Measurements from ENCODE around the gene RABGAP1L. TPM values are rescaled to one million over a fixed set of nuclear protein-coding genes. Genes with fewer than 3 reads are reported as not detected.

Gene RABGAP1L
- total RNA-seq, 6 experiments from 2014 or later = 11.7 to 23.1 (median 18.5) TPM

DNA sequence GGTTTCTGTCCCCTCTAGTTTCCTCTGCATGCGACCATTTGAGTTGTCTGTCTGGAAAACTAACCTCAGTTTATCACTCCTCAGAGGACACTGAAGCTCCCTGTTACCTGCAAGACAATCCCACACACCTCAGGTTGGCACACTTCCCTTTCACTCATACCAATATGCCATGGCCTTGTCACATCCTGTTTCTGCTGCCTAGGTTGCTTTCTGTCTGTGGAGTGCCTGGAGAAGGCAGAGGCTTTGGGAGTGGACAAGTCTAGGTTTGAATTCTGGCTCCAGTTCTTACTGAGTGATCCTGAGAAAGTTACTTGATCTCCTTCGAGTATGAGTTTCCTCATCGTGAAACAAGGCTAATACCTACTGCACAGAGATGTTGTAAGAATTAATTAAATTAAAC lies 668.9 kb downstream of the RABGAP1L start:
- WGBS (ENCODE audit: insufficient coverage, low coverage, low lambda C conversion rate, missing lambda C conversion rate) = 80% methylated on average over 1 of the region's 3 CpGs
- H3K9me3 ChIP-seq = no peaks in the 10 kb centered on the region
- no peak overlapping the region for H3K27ac ChIP-seq
- no peak for TF ChIP-seq POLR2A (IDR thresholded peaks at IDR 0.05)
- intact Hi-C loops (cut with DNase I) = no loop called here
- no peaks in the 10 kb centered on the region for H3K4me1 ChIP-seq
- no peak overlapping the region for H3K4me3 ChIP-seq
- no peaks in the 10 kb centered on the region for H3K27me3 ChIP-seq
- DNase-seq = no peak
- ATAC-seq = no peak
- H3K36me3 ChIP-seq = no peaks in the 10 kb centered on the region

DNA sequence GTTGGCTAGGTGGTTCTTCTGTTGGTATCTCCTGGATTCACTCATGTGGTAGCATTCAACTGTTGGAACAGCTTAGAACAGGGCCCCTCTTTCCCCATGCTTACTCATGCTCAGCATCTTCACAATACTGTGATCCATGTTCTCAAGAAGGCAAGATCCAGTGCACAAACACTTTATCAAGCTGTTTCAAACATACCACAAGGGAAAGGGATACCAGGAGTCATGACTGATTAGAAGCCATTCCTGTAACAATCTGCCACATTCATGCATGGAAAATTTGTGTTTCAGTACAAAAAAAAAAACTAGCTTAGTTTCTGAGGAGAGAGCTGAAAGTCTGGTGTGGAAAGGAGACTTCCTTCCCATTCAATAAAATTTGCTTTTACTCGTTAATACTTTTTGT lies 670.7 kb downstream of the RABGAP1L start:
- no peaks in the 10 kb centered on the region for H3K27me3 ChIP-seq
- intact Hi-C loops (cut with DNase I) = no loop called here
- no peak overlapping the region for H3K4me3 ChIP-seq
- H3K27ac ChIP-seq = no peak overlapping the region
- DNase-seq (no peak), ATAC-seq (no peak)
- WGBS (ENCODE audit: insufficient coverage, low coverage, low lambda C conversion rate, missing lambda C conversion rate) = 92% methylated on average over 1 of the region's 1 CpG
- no peaks in the 10 kb centered on the region for H3K9me3 ChIP-seq
- H3K4me1 ChIP-seq = no peaks in the 10 kb centered on the region
- H3K36me3 ChIP-seq = no peaks in the 10 kb centered on the region
- no peak for TF ChIP-seq POLR2A (IDR thresholded peaks at IDR 0.05)
- TF ChIP-seq, protein P1, sequence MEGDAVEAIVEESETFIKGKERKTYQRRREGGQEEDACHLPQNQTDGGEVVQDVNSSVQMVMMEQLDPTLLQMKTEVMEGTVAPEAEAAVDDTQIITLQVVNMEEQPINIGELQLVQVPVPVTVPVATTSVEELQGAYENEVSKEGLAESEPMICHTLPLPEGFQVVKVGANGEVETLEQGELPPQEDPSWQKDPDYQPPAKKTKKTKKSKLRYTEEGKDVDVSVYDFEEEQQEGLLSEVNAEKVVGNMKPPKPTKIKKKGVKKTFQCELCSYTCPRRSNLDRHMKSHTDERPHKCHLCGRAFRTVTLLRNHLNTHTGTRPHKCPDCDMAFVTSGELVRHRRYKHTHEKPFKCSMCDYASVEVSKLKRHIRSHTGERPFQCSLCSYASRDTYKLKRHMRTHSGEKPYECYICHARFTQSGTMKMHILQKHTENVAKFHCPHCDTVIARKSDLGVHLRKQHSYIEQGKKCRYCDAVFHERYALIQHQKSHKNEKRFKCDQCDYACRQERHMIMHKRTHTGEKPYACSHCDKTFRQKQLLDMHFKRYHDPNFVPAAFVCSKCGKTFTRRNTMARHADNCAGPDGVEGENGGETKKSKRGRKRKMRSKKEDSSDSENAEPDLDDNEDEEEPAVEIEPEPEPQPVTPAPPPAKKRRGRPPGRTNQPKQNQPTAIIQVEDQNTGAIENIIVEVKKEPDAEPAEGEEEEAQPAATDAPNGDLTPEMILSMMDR (IDR thresholded peaks at IDR 0.05) = no peak

DNA sequence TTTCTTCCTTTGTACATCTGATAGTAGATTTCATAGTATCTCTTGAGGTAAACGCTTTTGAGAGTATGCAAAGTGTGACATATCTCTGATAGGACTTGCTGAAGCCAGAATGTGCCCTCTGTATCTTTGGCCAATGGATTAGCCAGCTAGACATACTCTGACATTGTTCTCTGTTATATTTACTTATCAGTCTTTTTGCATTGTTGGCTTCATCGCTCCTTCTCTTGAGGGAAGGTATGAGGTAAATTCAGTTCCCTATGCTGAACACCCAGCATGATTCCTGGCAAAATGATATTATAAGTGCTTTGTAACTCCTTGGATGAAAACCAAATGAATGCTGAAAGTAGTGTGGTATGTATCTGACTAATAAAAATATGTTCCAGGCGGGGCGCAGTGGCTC lies 677.2 kb downstream of the RABGAP1L start:
- Histone ChIP-seq H3K9me3 (no peaks in the 10 kb centered on the region), H3K36me3 (no peaks in the 10 kb centered on the region), H3K4me3 (no peak overlapping the region), H3K27ac (no peak overlapping the region), H3K27me3 (no peaks in the 10 kb centered on the region), H3K4me1 (no peaks in the 10 kb centered on the region)
- no peak for TF ChIP-seq POLR2A (IDR thresholded peaks at IDR 0.05)
- TF ChIP-seq, protein P1 (IDR thresholded peaks at IDR 0.05) = no peak
- intact Hi-C loops (cut with DNase I) = no loop called here
- ATAC-seq (no peak), DNase-seq (no peak)
- 90% methylated on average over 3 of the region's 4 CpGs for WGBS (ENCODE audit: insufficient coverage, low coverage, low lambda C conversion rate, missing lambda C conversion rate)

DNA sequence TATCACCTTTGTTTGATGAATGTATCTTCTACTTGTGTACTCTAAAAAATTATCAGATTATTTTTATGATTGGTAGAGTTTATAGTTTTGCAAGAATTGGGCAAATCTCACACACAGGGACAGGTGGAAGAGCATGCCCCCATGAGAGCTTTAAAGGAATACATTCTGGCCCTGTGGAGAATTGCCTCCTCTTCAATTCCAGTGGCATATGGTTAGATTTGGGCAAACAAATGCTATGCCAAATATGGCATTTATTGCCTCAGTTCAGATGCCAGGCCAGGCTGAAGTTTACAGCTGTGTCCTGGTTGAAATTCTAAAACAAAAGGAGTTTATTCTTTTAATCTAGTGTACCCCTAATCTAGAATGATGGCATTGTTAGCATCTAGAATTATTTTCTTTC lies 678.1 kb downstream of the RABGAP1L start:
- Histone ChIP-seq H3K9me3 (no peaks in the 10 kb centered on the region), H3K27me3 (no peaks in the 10 kb centered on the region), H3K4me3 (no peak overlapping the region), H3K4me1 (no peaks in the 10 kb centered on the region), H3K27ac (no peak overlapping the region), H3K36me3 (no peaks in the 10 kb centered on the region)
- TF ChIP-seq, protein P1 (IDR thresholded peaks at IDR 0.05) = no peak
- no peak for TF ChIP-seq POLR2A (IDR thresholded peaks at IDR 0.05)
- intact Hi-C loops (cut with DNase I) = no loop called here
- DNase-seq (no peak), ATAC-seq (no peak)

DNA sequence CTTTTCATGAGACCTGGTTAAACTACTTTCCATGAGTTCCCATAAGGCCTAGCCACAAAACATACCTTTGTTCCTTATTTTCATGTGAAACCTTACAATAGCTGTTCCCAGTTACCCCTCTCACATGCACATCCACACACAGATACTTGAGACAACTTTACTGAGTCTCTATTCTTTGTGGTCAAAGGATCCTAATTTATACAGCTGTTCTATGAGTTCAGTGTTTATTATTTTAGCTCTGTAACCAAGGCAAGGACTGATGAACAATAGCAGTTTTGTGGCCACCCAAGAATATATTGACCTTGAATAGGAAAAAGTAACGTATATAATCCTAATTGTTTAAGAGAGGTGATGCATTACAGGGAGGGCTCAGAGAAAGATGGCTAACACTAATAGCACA lies 679.9 kb downstream of the RABGAP1L start:
- Histone ChIP-seq H3K4me1 (no peaks in the 10 kb centered on the region), H3K4me3 (no peak overlapping the region), H3K9me3 (no peaks in the 10 kb centered on the region), H3K27ac (no peak overlapping the region), H3K27me3 (no peaks in the 10 kb centered on the region), H3K36me3 (no peaks in the 10 kb centered on the region)
- ATAC-seq = no peak
- WGBS (ENCODE audit: insufficient coverage, low coverage, low lambda C conversion rate, missing lambda C conversion rate) = 89% methylated on average over 1 of the region's 1 CpG
- DNase-seq = no peak
- TF ChIP-seq, protein P1 (IDR thresholded peaks at IDR 0.05) = no peak
- no peak for TF ChIP-seq POLR2A (IDR thresholded peaks at IDR 0.05)
- intact Hi-C loops (cut with DNase I) = no loop called here

Data from right lobe of liver (tissue), 6 donors.